Endothelial cell of umbilical vein (primary cell): ENCODE data around the gene DDI1. TPM values are rescaled to one million over a fixed set of nuclear protein-coding genes. Genes with fewer than 3 reads are reported as not detected.

Source experiments
- BruUV-seq: library from RNA; stranded (reverse); fragments of 400-500 nt; replicated peaks from 2 replicates; lab custom pipeline; 2021; lab: Mats Ljungman, UMichigan
- CTCF ChIA-PET: fragments of 300-600, 350-600 bp; sonication (Branson Sonifier 250); formaldehyde crosslinking; loops from one replicate; lab custom pipeline; 2021; ENCODE audit warnings: antibody characterized with exemption, inconsistent platforms; lab: Charles Lee
- POLR2A ChIA-PET: fragments of 300-600, 350-600 bp; sonication (Branson Sonifier 250); formaldehyde crosslinking; loops from one replicate; lab custom pipeline; 2021; ENCODE audit warnings: antibody characterized with exemption, inconsistent platforms; lab: Charles Lee
- DNase-seq: peaks from one replicate; pipeline ENCODE4 v3.0.0-alpha.2; 2011; ENCODE audit warnings: low read depth, low spot score
- FAIRE-seq: peaks from 2 replicates; lab custom pipeline; 2011; peaks lifted over from hg19 to GRCh38; lab: Jason Lieb, UNC
- H2AFZ ChIP-seq: 2 replicates; pipeline ENCODE4 v1.6.0; 2012; ENCODE audit warnings: low read depth, low read length, control low read depth, inconsistent platforms
- H3K27ac ChIP-seq: 2 replicates; pipeline ENCODE4 v1.5.1; 2011; ENCODE audit warnings: low read depth, mild to moderate bottlenecking, control low read depth, low read length, moderate library complexity; ENCODE audit not compliant: insufficient read depth
- H3K27me3 ChIP-seq, 2 experiments: 2 replicates each; pipeline versions ENCODE4 v1.6.0 to v1.6.1; 2011; ENCODE audit warnings: low read length in 2 of 2, mixed read lengths in 1 of 2; ENCODE audit not compliant: control insufficient read depth in 2 of 2, insufficient read depth in 2 of 2
- H3K36me3 ChIP-seq, 2 experiments: 2 replicates in 1 of 2; 3 replicates in 1 of 2; pipeline ENCODE4 v1.5.1; 2011; ENCODE audit warnings: low read length in 2 of 2, mild to moderate bottlenecking in 1 of 2, moderate library complexity in 1 of 2; ENCODE audit not compliant: control insufficient read depth in 2 of 2, insufficient read depth in 2 of 2; ENCODE audit errors: extremely low read depth in 1 of 2
- H3K4me1 ChIP-seq: 3 replicates; pipeline ENCODE4 v1.5.1; 2011; ENCODE audit warnings: mild to moderate bottlenecking, low read length; ENCODE audit not compliant: control insufficient read depth, insufficient read depth; ENCODE audit errors: extremely low read depth
- H3K4me2 ChIP-seq: 2 replicates; pipeline ENCODE4 v1.6.1; 2011; ENCODE audit warnings: low read length, control low read depth, mixed read lengths; ENCODE audit not compliant: insufficient read depth
- H3K4me3 ChIP-seq, 3 experiments: fragments of 200-600 bp in 1 of 3; sonication (generic), shearing (Covaris generic) in 1 of 3; replicated peaks in 1 of 3; 2 replicates each; pipeline ENCODE4 v1.5.1; 2011 to 2016; ENCODE audit warnings: control low read depth in 3 of 3, low read length in 3 of 3, mild to moderate bottlenecking in 2 of 3, inconsistent platforms in 1 of 3, low read depth in 1 of 3, moderate library complexity in 1 of 3; ENCODE audit not compliant: insufficient read depth in 1 of 3
- H3K79me2 ChIP-seq: 2 replicates; pipeline ENCODE4 v1.6.0; 2012; ENCODE audit warnings: low read length, inconsistent platforms; ENCODE audit not compliant: control insufficient read depth, insufficient read depth
- H3K9ac ChIP-seq: replicated peaks from 2 replicates; pipeline ENCODE3; 2011; ENCODE audit warnings: low read length, control low read depth; ENCODE audit not compliant: insufficient read depth; ENCODE audit errors: extremely low read depth
- H3K9me1 ChIP-seq: replicated peaks from 3 replicates; pipeline ENCODE4 v1.6.0; 2011; ENCODE audit warnings: mild to moderate bottlenecking, low read length; ENCODE audit not compliant: control insufficient read depth, insufficient read depth; ENCODE audit errors: extremely low read depth
- H3K9me3 ChIP-seq: replicated peaks from 2 replicates; pipeline ENCODE4 v1.5.1; 2012; ENCODE audit warnings: low read length, inconsistent platforms; ENCODE audit not compliant: control insufficient read depth, insufficient read depth
- H4K20me1 ChIP-seq: replicated peaks from 2 replicates; pipeline ENCODE3; 2011; ENCODE audit warnings: mild to moderate bottlenecking, low read length; ENCODE audit not compliant: control insufficient read depth, insufficient read depth; ENCODE audit errors: extremely low read depth
- CTCF ChIP-seq, 2 donors: IDR thresholded peaks; 1 replicate in 1 of 2; 2 replicates in 1 of 2; pipeline ENCODE4 v1.5.1; 2011; ENCODE audit warnings: low read length in 2 of 2, mild to moderate bottlenecking in 2 of 2, moderate library complexity in 2 of 2, control low read depth in 1 of 2, inconsistent platforms in 1 of 2, low read depth in 1 of 2; ENCODE audit not compliant: insufficient read depth in 1 of 2; ENCODE audit errors: extremely low read depth in 1 of 2
- EZH2 ChIP-seq: IDR thresholded peaks from 2 replicates; pipeline ENCODE4 v1.6.1; 2012; ENCODE audit warnings: borderline replicate concordance, low read depth, mild to moderate bottlenecking, moderate library complexity, low read length, inconsistent platforms; ENCODE audit not compliant: severe bottlenecking
- FOS ChIP-seq: IDR thresholded peaks from 2 replicates; pipeline ENCODE4 v1.6.1; 2011; ENCODE audit warnings: mild to moderate bottlenecking, low read length, moderate library complexity, borderline replicate concordance; ENCODE audit not compliant: insufficient read depth
- GATA2 ChIP-seq: IDR thresholded peaks from 2 replicates; pipeline ENCODE4 v1.7.0; 2011; ENCODE audit warnings: low read depth, mild to moderate bottlenecking, moderate library complexity, mixed read lengths, low read length; ENCODE audit not compliant: insufficient read length, insufficient read depth
- JUN ChIP-seq: IDR thresholded peaks from 2 replicates; pipeline ENCODE4 v1.6.1; 2011; ENCODE audit warnings: borderline replicate concordance, low read depth; ENCODE audit not compliant: insufficient read length, insufficient read depth
- MAX ChIP-seq: IDR thresholded peaks from 2 replicates; pipeline ENCODE4 v1.6.1; 2011; ENCODE audit not compliant: insufficient read depth, insufficient read length
- MYC ChIP-seq: IDR thresholded peaks from one replicate; pipeline ENCODE4 v1.6.1; 2011; ENCODE audit warnings: mild to moderate bottlenecking, low read depth, low read length
- POLR2A ChIP-seq: IDR thresholded peaks from 2 replicates; pipeline ENCODE4 v1.6.1; 2012; ENCODE audit warnings: low read depth, mild to moderate bottlenecking, control low read depth, low read length
- POLR2AphosphoS5 ChIP-seq: IDR thresholded peaks from 2 replicates; pipeline ENCODE4 v1.6.1; 2012; ENCODE audit warnings: low read depth, mild to moderate bottlenecking, control low read depth, low read length, moderate library complexity; ENCODE audit not compliant: insufficient read depth
- dilution Hi-C: fragments of 300-500 bp; cut with MboI; formaldehyde crosslinking; loops from one replicate; pipeline ENCODE4 v1.15.0; 2019; ENCODE audit warnings: low sequenced_read_pairs; ENCODE audit not compliant: extremely low pct_ligation_motif_present
- intact Hi-C: fragments of 100-400 bp; cut with micrococcal nuclease; formaldehyde crosslinking; loops from one replicate; pipeline ENCODE4 v1.10.0; 2022
- polyA plus RNA-seq, 4 experiments: library from polyadenylated mRNA; depleted of rRNA in 3 of 4; stranded (reverse) in 3 of 4; unstranded in 1 of 4; fragments of >200 nt; gene quantifications; 2 replicates each; pipeline versions ENCODE4 v1.2.1 to v1.2.3, GENCODE V29; 2011 to 2012; ENCODE audit warnings: missing spikeins in 1 of 4
- total RNA-seq: library from RNA; stranded (reverse); gene quantifications from 2 replicates; pipeline ENCODE4 v1.2.3, GENCODE V29; 2021

The DDI1 gene
- total and polyA plus RNA-seq, 2 donors (not counting 3 experiments of a cell fraction or from before 2014, with no cell fraction given): not detected

GRCh38 chr11:104033561-104033960, 2.9 kb upstream of the DDI1 start:
- FAIRE-seq (no peak), DNase-seq (no peak)
- Histone ChIP-seq H2AFZ (no peak overlapping the region), H3K27me3 (no peaks in the 10 kb centered on the region), H3K27ac (no peak overlapping the region), H3K9ac (no peak overlapping the region), H3K79me2 (no peaks in the 10 kb centered on the region), H3K9me1 (no peaks in the 10 kb centered on the region), H3K4me3 (no peak overlapping the region), H3K4me1 (no peaks in the 10 kb centered on the region), H3K9me3 (no peaks in the 10 kb centered on the region), H4K20me1 (no peaks in the 10 kb centered on the region), H3K4me2 (no peak overlapping the region), H3K36me3 (no peaks in the 10 kb centered on the region)
- ChIA-PET CTCF (interaction anchor here (1.5 to 1.6 kb wide), 2 partner anchors 18 to 22 kb away, joined by 4 read pairs; no protein-coding TSS in a partner anchor), POLR2A (no interaction called here)
- dilution Hi-C loops (no loop called here), intact Hi-C loops (no loop called here)
- no TSS peak for BruUV-seq
- no peak for TF ChIP-seq POLR2AphosphoS5
- TF ChIP-seq MYC: no peak
- no peak for TF ChIP-seq MAX
- TF ChIP-seq EZH2: no peak
- no peak for TF ChIP-seq POLR2A
- no peak for TF ChIP-seq CTCF (IDR thresholded peaks at IDR 0.05; ENCODE audit: extremely low read depth in 1 of 2, insufficient read depth in 1 of 2, low read depth in 1 of 2, low read length in 2 of 2)
- TF ChIP-seq FOS: no peak
- no peak for TF ChIP-seq JUN
- TF ChIP-seq GATA2: no peak
